ENCODE data around the gene IFI35. TPM values are rescaled to one million over a fixed set of nuclear protein-coding genes. Genes with fewer than 3 reads are reported as not detected.
A peak's percentile ranks its signal among the peaks of the same experiment; 100 is the strongest.
"Not testable (repeated sequence)": the region's sequence is repeated elsewhere in the genome, so short reads cannot be mapped to it uniquely, and the experiment has no call there.

Gene IFI35
- total and polyA plus RNA-seq, 2 donors (not counting 1 experiment from before 2014, with no cell fraction given) = 34.5 to 52.0 TPM

DNA sequence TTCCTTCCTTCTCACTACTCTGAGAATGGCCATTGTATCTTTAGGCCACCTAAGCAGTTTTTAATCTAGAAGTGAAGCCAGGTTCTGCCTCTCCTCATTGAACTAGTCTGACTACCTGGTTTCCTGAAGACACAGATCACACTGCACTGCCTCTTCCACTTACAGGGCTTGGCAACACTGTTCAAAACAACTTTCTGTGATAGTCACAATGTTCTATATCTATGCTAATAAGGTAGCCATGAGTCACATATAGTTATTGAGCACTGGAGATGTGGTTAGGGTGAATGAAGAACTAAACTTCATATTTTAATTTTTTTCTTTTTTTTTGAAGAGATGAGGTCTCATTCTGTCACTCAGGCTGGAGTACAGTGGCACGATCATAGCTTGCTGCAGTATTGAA is 45.4 kb downstream of the IFI35 start:
- no peaks in the 10 kb centered on the region for H3K9me3 ChIP-seq (ENCODE audit: control insufficient read depth, insufficient read depth, low read depth, low read length)
- no peaks in the 10 kb centered on the region for H4K20me1 ChIP-seq (ENCODE audit: control insufficient read depth, extremely low read depth, insufficient read depth, low read length)
- H3K27ac ChIP-seq (ENCODE audit: insufficient read depth, low read length) = no peak overlapping the region
- no peak overlapping the region for H3K9ac ChIP-seq (ENCODE audit: insufficient read depth, low read length)
- no peaks in the 10 kb centered on the region for H3K27me3 ChIP-seq (ENCODE audit: control insufficient read depth, insufficient read depth, low read length)
- DNase-seq (ENCODE audit: low read depth in 2 of 2) = peak in 1 of 2 donors; percentile 19
- no peak for TF ChIP-seq EZH2 (IDR thresholded peaks at IDR 0.05; ENCODE audit: low read length, missing control alignments)
- TF ChIP-seq, protein P1, sequence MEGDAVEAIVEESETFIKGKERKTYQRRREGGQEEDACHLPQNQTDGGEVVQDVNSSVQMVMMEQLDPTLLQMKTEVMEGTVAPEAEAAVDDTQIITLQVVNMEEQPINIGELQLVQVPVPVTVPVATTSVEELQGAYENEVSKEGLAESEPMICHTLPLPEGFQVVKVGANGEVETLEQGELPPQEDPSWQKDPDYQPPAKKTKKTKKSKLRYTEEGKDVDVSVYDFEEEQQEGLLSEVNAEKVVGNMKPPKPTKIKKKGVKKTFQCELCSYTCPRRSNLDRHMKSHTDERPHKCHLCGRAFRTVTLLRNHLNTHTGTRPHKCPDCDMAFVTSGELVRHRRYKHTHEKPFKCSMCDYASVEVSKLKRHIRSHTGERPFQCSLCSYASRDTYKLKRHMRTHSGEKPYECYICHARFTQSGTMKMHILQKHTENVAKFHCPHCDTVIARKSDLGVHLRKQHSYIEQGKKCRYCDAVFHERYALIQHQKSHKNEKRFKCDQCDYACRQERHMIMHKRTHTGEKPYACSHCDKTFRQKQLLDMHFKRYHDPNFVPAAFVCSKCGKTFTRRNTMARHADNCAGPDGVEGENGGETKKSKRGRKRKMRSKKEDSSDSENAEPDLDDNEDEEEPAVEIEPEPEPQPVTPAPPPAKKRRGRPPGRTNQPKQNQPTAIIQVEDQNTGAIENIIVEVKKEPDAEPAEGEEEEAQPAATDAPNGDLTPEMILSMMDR (conservative IDR thresholded peaks at IDR 0.05 in 1 of 2, IDR thresholded peaks at IDR 0.05 in 1 of 2; ENCODE audit: low read depth in 1 of 2, low read length in 2 of 2) = no peak
- H3K4me2 ChIP-seq (ENCODE audit: extremely low read depth, insufficient read depth, low read length) = no peak overlapping the region
- H3K4me3 ChIP-seq (replicated peaks in 1 of 4; ENCODE audit: control extremely low read depth in 1 of 4, insufficient read depth in 1 of 4, low read depth in 3 of 4, low read length in 4 of 4) = no peak overlapping the region
- H3K36me3 ChIP-seq (ENCODE audit: control insufficient read depth, insufficient read depth, low read length) = no peaks in the 10 kb centered on the region
- H3K4me1 ChIP-seq (ENCODE audit: control insufficient read depth, extremely low read depth, insufficient read depth, low read length) = no peaks in the 10 kb centered on the region
- H2AFZ ChIP-seq (ENCODE audit: low read length) = no peak overlapping the region
- no peaks in the 10 kb centered on the region for H3K79me2 ChIP-seq (ENCODE audit: control insufficient read depth, insufficient read depth, low read length)

GRCh38 chr17:43053008-43053407 is 46.4 kb downstream of the IFI35 start:
- not testable (repeated sequence) for H3K4me3 ChIP-seq (replicated peaks in 1 of 4; ENCODE audit: control extremely low read depth in 1 of 4, insufficient read depth in 1 of 4, low read depth in 3 of 4, low read length in 4 of 4); H3K4me1 ChIP-seq (ENCODE audit: control insufficient read depth, extremely low read depth, insufficient read depth, low read length); H3K79me2 ChIP-seq (ENCODE audit: control insufficient read depth, insufficient read depth, low read length); H3K4me2 ChIP-seq (ENCODE audit: extremely low read depth, insufficient read depth, low read length); H3K27me3 ChIP-seq (ENCODE audit: control insufficient read depth, insufficient read depth, low read length); H3K9ac ChIP-seq (ENCODE audit: insufficient read depth, low read length); H3K36me3 ChIP-seq (ENCODE audit: control insufficient read depth, insufficient read depth, low read length); H2AFZ ChIP-seq (ENCODE audit: low read length); H3K9me3 ChIP-seq (ENCODE audit: control insufficient read depth, insufficient read depth, low read depth, low read length); H4K20me1 ChIP-seq (ENCODE audit: control insufficient read depth, extremely low read depth, insufficient read depth, low read length); DNase-seq (ENCODE audit: low read depth in 2 of 2); H3K27ac ChIP-seq (ENCODE audit: insufficient read depth, low read length)

DNA sequence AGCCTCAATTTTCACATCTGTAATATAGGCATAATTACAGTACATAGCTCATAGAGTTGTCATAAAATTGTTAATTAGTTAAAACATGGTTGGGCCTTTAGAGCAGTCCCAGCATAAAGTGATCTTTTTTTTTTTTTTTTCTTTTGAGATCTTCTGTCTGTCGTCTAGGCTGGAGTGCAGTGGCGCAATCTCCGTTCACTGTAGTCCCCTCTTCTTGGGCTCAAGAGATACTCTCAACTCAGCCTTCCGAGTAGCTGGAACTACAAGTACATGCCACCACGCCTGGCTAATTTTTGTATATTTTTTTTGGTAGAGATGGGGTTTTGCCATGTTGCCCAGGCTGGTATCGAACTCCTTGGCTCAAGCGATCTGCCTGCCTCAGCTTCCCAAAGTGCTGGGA is 49.5 kb downstream of the IFI35 start:
- H3K36me3 ChIP-seq (ENCODE audit: control insufficient read depth, insufficient read depth, low read length) = no peaks in the 10 kb centered on the region
- TF ChIP-seq EZH2 (IDR thresholded peaks at IDR 0.05; ENCODE audit: low read length, missing control alignments) = no peak
- TF ChIP-seq, protein P1 (conservative IDR thresholded peaks at IDR 0.05 in 1 of 2, IDR thresholded peaks at IDR 0.05 in 1 of 2; ENCODE audit: low read depth in 1 of 2, low read length in 2 of 2) = no peak
- no peaks in the 10 kb centered on the region for H4K20me1 ChIP-seq (ENCODE audit: control insufficient read depth, extremely low read depth, insufficient read depth, low read length)
- no peaks in the 10 kb centered on the region for H3K27me3 ChIP-seq (ENCODE audit: control insufficient read depth, insufficient read depth, low read length)
- H2AFZ ChIP-seq (ENCODE audit: low read length) = no peak overlapping the region
- no peak overlapping the region for H3K27ac ChIP-seq (ENCODE audit: insufficient read depth, low read length)
- no peaks in the 10 kb centered on the region for H3K9me3 ChIP-seq (ENCODE audit: control insufficient read depth, insufficient read depth, low read depth, low read length)
- no peaks in the 10 kb centered on the region for H3K4me1 ChIP-seq (ENCODE audit: control insufficient read depth, extremely low read depth, insufficient read depth, low read length)
- H3K4me2 ChIP-seq (ENCODE audit: extremely low read depth, insufficient read depth, low read length) = no peak overlapping the region
- H3K4me3 ChIP-seq (replicated peaks in 1 of 4; ENCODE audit: control extremely low read depth in 1 of 4, insufficient read depth in 1 of 4, low read depth in 3 of 4, low read length in 4 of 4) = no peak overlapping the region
- H3K79me2 ChIP-seq (ENCODE audit: control insufficient read depth, insufficient read depth, low read length) = no peaks in the 10 kb centered on the region
- no peak for DNase-seq (ENCODE audit: low read depth in 2 of 2)
- no peak overlapping the region for H3K9ac ChIP-seq (ENCODE audit: insufficient read depth, low read length)

All from fibroblast of lung (primary cell).